HL-60 (cell line): ENCODE data around the gene LMBRD2.

Experiments used
- DNase-seq, 2 experiments: peaks; one replicate each; pipeline ENCODE4 v3.0.0-alpha.2; 2010 to 2020; ENCODE audit warnings: low read depth in 1 of 2, low spot score in 1 of 2
- H3K27ac ChIP-seq: fragments of 250-450 bp; sonication (Bioruptor Pico); replicated peaks from 2 replicates; pipeline ENCODE4 v1.5.1; 2020; ENCODE audit warnings: mild to moderate bottlenecking, moderate library complexity
- H3K27me3 ChIP-seq: fragments of 250-450 bp; sonication (Bioruptor Pico); 2 replicates; pipeline ENCODE4 v1.5.1; 2021; ENCODE audit warnings: mild to moderate bottlenecking, moderate library complexity; ENCODE audit not compliant: insufficient read depth, poor library complexity, severe bottlenecking
- H3K4me3 ChIP-seq: replicated peaks from 2 replicates; pipeline ENCODE4 v1.5.1; 2011; ENCODE audit warnings: mild to moderate bottlenecking, control low read depth, low read length; ENCODE audit not compliant: insufficient read depth
- CTCF ChIP-seq: IDR thresholded peaks from one replicate; pipeline ENCODE4 v1.5.1; 2011; ENCODE audit warnings: low read length, control low read depth, inconsistent platforms; ENCODE audit not compliant: insufficient read depth
- GABPA ChIP-seq: IDR thresholded peaks from 2 replicates; pipeline ENCODE4 v1.6.1; 2012; ENCODE audit warnings: low read depth
- POLR2AphosphoS5 ChIP-seq: IDR thresholded peaks from 2 replicates; pipeline ENCODE4 v1.6.1; 2012; ENCODE audit warnings: low read depth
- REST ChIP-seq: IDR thresholded peaks from 2 replicates; pipeline ENCODE4 v1.6.1; 2012; ENCODE audit warnings: low read depth; ENCODE audit not compliant: insufficient replicate concordance
- SPI1 ChIP-seq: IDR thresholded peaks from 2 replicates; pipeline ENCODE4 v1.6.1; 2012; ENCODE audit warnings: low read depth, mild to moderate bottlenecking, borderline replicate concordance

LMBRD2 gene

DNA sequence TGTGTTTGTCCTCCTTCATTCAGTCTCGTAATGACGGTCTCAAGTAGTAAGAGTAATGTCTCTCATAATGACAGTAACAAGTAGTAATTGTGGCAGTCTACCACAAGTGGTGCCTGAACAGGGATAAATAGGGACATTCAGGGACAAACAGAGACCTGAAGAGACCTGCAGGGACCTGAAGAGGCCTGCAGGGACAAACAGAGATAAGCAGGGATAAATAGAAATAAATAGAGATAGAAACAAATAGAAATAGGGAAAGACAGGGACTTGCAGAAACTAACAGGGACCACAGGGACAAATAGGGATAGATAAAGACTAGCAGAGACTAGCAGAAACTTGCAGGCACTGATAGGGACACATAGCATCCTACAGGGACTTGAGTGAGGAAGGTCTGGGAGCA lies 92.9 kb downstream of the LMBRD2 start:
- Histone ChIP-seq H3K27ac (no peak overlapping the region), H3K27me3 (no peaks in the 10 kb centered on the region), H3K4me3 (no peak overlapping the region)
- no peak for TF ChIP-seq POLR2AphosphoS5
- TF ChIP-seq SPI1 = no peak
- TF ChIP-seq REST = no peak
- TF ChIP-seq GABPA = no peak
- TF ChIP-seq CTCF = no peak
- no peak for DNase-seq

GRCh38 chr5:36057386-36057785 lies 94.3 kb downstream of the LMBRD2 start:
- H3K27me3 ChIP-seq = no peaks in the 10 kb centered on the region
- H3K4me3 ChIP-seq = no peak overlapping the region
- H3K27ac ChIP-seq = no peak overlapping the region
- TF ChIP-seq REST = no peak
- TF ChIP-seq GABPA = no peak
- no peak for TF ChIP-seq POLR2AphosphoS5
- TF ChIP-seq CTCF = no peak
- no peak for TF ChIP-seq SPI1
- DNase-seq = no peak

DNA sequence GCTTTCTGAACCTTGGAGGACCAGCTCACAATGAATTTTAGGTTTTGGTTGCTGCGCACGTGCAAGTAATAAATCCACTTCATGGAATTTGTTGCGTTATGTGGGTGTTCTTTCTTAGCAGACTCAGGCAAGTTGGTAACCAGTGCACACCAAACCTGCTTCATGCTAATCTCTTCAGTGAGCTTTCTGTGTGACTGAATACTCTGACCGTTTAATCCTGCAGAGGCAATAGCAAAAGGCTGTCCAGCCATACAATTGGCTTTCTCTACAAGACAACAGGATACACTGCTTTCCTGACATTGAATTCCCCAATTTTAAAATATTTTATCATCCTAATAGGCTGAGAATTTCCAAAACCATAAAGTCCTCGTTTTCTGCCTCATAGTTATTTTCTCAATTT lies 95.3 kb downstream of the LMBRD2 start:
- Histone ChIP-seq H3K4me3 (no peak overlapping the region), H3K27me3 (no peaks in the 10 kb centered on the region), H3K27ac (no peak overlapping the region; the same call in 1 of the 2 replicates)
- TF ChIP-seq POLR2AphosphoS5 = no peak
- TF ChIP-seq CTCF = no peak
- no peak for TF ChIP-seq REST
- no peak for TF ChIP-seq GABPA
- no peak for TF ChIP-seq SPI1
- DNase-seq = no peak
